Measurements from ENCODE around the gene LRRC15.

GRCh38 chr3:194336601-194337355 is 32.8 kb downstream of the LRRC15 start:
- TF ChIP-seq BHLHE40 (IDR thresholded peaks at IDR 0.05; ENCODE audit: borderline replicate concordance), result no peak
- TF ChIP-seq TARDBP (IDR thresholded peaks at IDR 0.05), result no peak
- no peak for TF ChIP-seq ZNF384 (IDR thresholded peaks at IDR 0.05)
- TF ChIP-seq SP1 (IDR thresholded peaks at IDR 0.05), result no peak
- no peak for TF ChIP-seq HDGF (IDR thresholded peaks at IDR 0.05; ENCODE audit: borderline replicate concordance)
- TF ChIP-seq ELF4 (IDR thresholded peaks at IDR 0.05), result no peak
- no peak for TF ChIP-seq NFRKB (IDR thresholded peaks at IDR 0.05)
- TF ChIP-seq ARNT (IDR thresholded peaks at IDR 0.05), result no peak
- no peak for TF ChIP-seq FOXK2 (IDR thresholded peaks at IDR 0.05)
- TF ChIP-seq FOXM1 (IDR thresholded peaks at IDR 0.05; ENCODE audit: borderline replicate concordance), result no peak
- no peak for TF ChIP-seq FOXA1 (IDR thresholded peaks at IDR 0.05)
- no peak for TF ChIP-seq LEF1 (IDR thresholded peaks at IDR 0.05; ENCODE audit: borderline replicate concordance)
- TF ChIP-seq CTBP1 (IDR thresholded peaks at IDR 0.05; ENCODE audit: borderline replicate concordance), result no peak

All from HEK293T (cell line).